ENCODE results near the gene HMGCS2.

HMGCS2 gene

GRCh38 chr1:119805247-119805646 is 36.5 kb upstream of the HMGCS2 start:
- no peak for DNase-seq (ENCODE audit: extremely low spot score)
- ChIA-PET POLR2A (no interaction called here), CTCF (no interaction called here)
- TF ChIP-seq SUZ12 (IDR thresholded peaks at IDR 0.05) (no peak), NFRKB (IDR thresholded peaks at IDR 0.05) (no peak), ARNT (IDR thresholded peaks at IDR 0.05) (no peak), SP1 (IDR thresholded peaks at IDR 0.05) (no peak), LEF1 (IDR thresholded peaks at IDR 0.05; ENCODE audit: borderline replicate concordance) (no peak), TARDBP (IDR thresholded peaks at IDR 0.05) (no peak), ZNF384 (IDR thresholded peaks at IDR 0.05) (no peak), FOXK2 (IDR thresholded peaks at IDR 0.05) (no peak), PKNOX1 (IDR thresholded peaks at IDR 0.05) (no peak), BHLHE40 (IDR thresholded peaks at IDR 0.05; ENCODE audit: borderline replicate concordance) (no peak), HDGF (IDR thresholded peaks at IDR 0.05; ENCODE audit: borderline replicate concordance) (no peak), ELF4 (IDR thresholded peaks at IDR 0.05) (no peak), FOXM1 (IDR thresholded peaks at IDR 0.05; ENCODE audit: borderline replicate concordance) (no peak), L3MBTL2 (conservative IDR thresholded peaks at IDR 0.05) (no peak), FOXA1 (IDR thresholded peaks at IDR 0.05) (no peak)

GRCh38 chr1:119799599-119800177 is 31.0 kb upstream of the HMGCS2 start:
- no peak for DNase-seq (ENCODE audit: extremely low spot score)
- TF ChIP-seq NFRKB (IDR thresholded peaks at IDR 0.05) (no peak), ZNF384 (IDR thresholded peaks at IDR 0.05) (no peak), CTBP1 (IDR thresholded peaks at IDR 0.05; ENCODE audit: borderline replicate concordance) (no peak)
- POLR2A ChIA-PET = no interaction called here
- CTCF ChIA-PET = interaction anchor here (2.2 kb wide), 1 partner anchor 9 kb away, joined by 7 read pairs; no protein-coding TSS in a partner anchor

- CTCF ChIA-PET = interaction anchor here (2.2 kb wide), 1 partner anchor 10 kb away, joined by 7 read pairs; no protein-coding TSS in a partner anchor
Measured at GRCh38 chr1:119799003-119799402, 30.3 kb upstream of the HMGCS2 start.

GRCh38 chr1:119797606-119798005 is 28.9 kb upstream of the HMGCS2 start:
- ChIA-PET POLR2A (no interaction called here), CTCF (interaction anchor here (0.6 kb wide), 1 partner anchor 122 kb away, joined by 3 read pairs; no protein-coding TSS in a partner anchor)
- TF ChIP-seq ZNF384 (IDR thresholded peaks at IDR 0.05) (no peak), FOXM1 (IDR thresholded peaks at IDR 0.05; ENCODE audit: borderline replicate concordance) (no peak), FOXA1 (IDR thresholded peaks at IDR 0.05) (no peak), SUZ12 (IDR thresholded peaks at IDR 0.05) (no peak), HDGF (IDR thresholded peaks at IDR 0.05; ENCODE audit: borderline replicate concordance) (no peak), LEF1 (IDR thresholded peaks at IDR 0.05; ENCODE audit: borderline replicate concordance) (no peak), TARDBP (IDR thresholded peaks at IDR 0.05) (no peak), BHLHE40 (IDR thresholded peaks at IDR 0.05; ENCODE audit: borderline replicate concordance) (no peak), NFRKB (IDR thresholded peaks at IDR 0.05) (no peak), SP1 (IDR thresholded peaks at IDR 0.05) (no peak), FOXK2 (IDR thresholded peaks at IDR 0.05) (no peak), PKNOX1 (IDR thresholded peaks at IDR 0.05) (no peak), L3MBTL2 (conservative IDR thresholded peaks at IDR 0.05) (no peak), ARNT (IDR thresholded peaks at IDR 0.05) (no peak), CTBP1 (IDR thresholded peaks at IDR 0.05; ENCODE audit: borderline replicate concordance) (no peak), ELF4 (IDR thresholded peaks at IDR 0.05) (no peak)

More at GRCh38 chr1:119799003-119799402, 30.3 kb upstream of the HMGCS2 start:
- no peak for TF ChIP-seq BHLHE40 (IDR thresholded peaks at IDR 0.05; ENCODE audit: borderline replicate concordance)
- TF ChIP-seq ARNT (IDR thresholded peaks at IDR 0.05) = no peak
- no peak for TF ChIP-seq ELF4 (IDR thresholded peaks at IDR 0.05)
- no peak for TF ChIP-seq SUZ12 (IDR thresholded peaks at IDR 0.05)
- TF ChIP-seq FOXK2 (IDR thresholded peaks at IDR 0.05) = no peak
- no peak for TF ChIP-seq LEF1 (IDR thresholded peaks at IDR 0.05; ENCODE audit: borderline replicate concordance)
- no peak for TF ChIP-seq PKNOX1 (IDR thresholded peaks at IDR 0.05)
- no peak for TF ChIP-seq NFRKB (IDR thresholded peaks at IDR 0.05)
- TF ChIP-seq L3MBTL2 (conservative IDR thresholded peaks at IDR 0.05) = no peak
- TF ChIP-seq SP1 (IDR thresholded peaks at IDR 0.05) = no peak
- TF ChIP-seq FOXA1 (IDR thresholded peaks at IDR 0.05) = no peak
- no peak for TF ChIP-seq HDGF (IDR thresholded peaks at IDR 0.05; ENCODE audit: borderline replicate concordance)
- TF ChIP-seq FOXM1 (IDR thresholded peaks at IDR 0.05; ENCODE audit: borderline replicate concordance) = no peak
- TF ChIP-seq CTBP1 (IDR thresholded peaks at IDR 0.05; ENCODE audit: borderline replicate concordance) = no peak
- no peak for TF ChIP-seq ZNF384 (IDR thresholded peaks at IDR 0.05)
- TF ChIP-seq TARDBP (IDR thresholded peaks at IDR 0.05) = no peak
- DNase-seq (ENCODE audit: extremely low spot score) = no peak
- POLR2A ChIA-PET = no interaction called here

GRCh38 chr1:119797162-119797561 is 28.5 kb upstream of the HMGCS2 start:
- CTCF ChIA-PET = interaction anchor here (0.6 to 1.0 kb wide), 2 partner anchors 12 to 122 kb away, joined by 3 to 4 read pairs; no protein-coding TSS in a partner anchor
- TF ChIP-seq CTBP1 (IDR thresholded peaks at IDR 0.05; ENCODE audit: borderline replicate concordance) (no peak), ARNT (IDR thresholded peaks at IDR 0.05) (no peak)
- DNase-seq (ENCODE audit: extremely low spot score) = no peak
- POLR2A ChIA-PET = no interaction called here

More at GRCh38 chr1:119797606-119798005, 28.9 kb upstream of the HMGCS2 start:
- DNase-seq (ENCODE audit: extremely low spot score) = no peak
